Occipital lobe (tissue), 2 donors: ENCODE data around the gene C10orf67. TPM values are rescaled to one million over a fixed set of nuclear protein-coding genes. Genes with fewer than 3 reads are reported as not detected.
A peak's percentile ranks its signal among the peaks of the same experiment; 100 is the strongest.
"Not testable (repeated sequence)": the region's sequence is repeated elsewhere in the genome, so short reads cannot be mapped to it uniquely, and the experiment has no call there.

Experiments used
- DNase-seq: peaks from one replicate; lab custom pipeline; 2025; lab: John Stamatoyannopoulos, UW
- total RNA-seq: library from RNA; depleted of rRNA; stranded (reverse); fragments of >200 nt; gene quantifications from one replicate; pipeline ENCODE4 v1.2.3, GENCODE V29; 2014

C10orf67 gene
- total RNA-seq, 1 donor from 2014 or later, result 0.16 TPM

DNA sequence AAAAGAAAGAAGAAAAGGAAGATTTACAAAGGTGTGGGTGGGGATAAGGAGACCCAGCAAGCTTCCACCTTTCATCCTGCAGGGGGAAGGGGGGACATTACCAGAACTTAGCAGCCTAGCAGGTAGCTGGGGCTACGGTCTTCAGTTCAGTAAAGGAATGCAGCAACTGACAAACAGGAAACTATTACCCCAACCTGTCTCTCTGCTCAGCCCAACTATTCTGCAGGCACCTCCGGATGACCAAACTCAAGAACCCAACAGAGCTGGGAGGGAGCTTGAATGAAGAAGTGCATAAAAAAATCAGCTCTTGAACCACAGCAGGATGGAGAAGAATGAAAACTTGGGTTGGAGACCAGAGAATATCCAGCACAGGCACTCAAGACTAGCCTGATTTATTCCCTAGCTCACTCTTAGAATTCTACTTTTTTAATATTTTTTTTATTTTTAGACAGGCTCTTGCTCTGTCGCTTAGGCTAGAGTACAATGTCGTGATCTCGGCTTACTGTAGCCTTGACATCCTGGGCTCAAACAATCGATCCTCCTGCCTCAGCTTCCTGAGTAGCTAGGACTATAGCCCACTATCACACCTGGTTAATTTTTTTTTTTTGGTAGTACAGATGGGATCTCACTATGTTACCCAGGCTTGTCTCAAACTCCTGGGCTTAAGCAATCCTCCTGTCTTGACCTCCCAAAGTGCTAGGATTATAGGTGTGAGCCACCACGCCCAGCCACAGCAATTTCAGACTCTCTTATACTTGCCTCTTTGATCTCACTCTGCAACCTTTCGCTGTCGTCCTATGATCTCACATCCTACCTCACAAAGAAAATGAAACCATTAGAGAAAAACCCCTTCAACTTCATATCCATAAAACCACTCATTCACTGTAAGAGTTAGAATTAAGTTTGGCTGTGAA is 18.5 kb upstream of the C10orf67 start:
- no peak for DNase-seq

DNA sequence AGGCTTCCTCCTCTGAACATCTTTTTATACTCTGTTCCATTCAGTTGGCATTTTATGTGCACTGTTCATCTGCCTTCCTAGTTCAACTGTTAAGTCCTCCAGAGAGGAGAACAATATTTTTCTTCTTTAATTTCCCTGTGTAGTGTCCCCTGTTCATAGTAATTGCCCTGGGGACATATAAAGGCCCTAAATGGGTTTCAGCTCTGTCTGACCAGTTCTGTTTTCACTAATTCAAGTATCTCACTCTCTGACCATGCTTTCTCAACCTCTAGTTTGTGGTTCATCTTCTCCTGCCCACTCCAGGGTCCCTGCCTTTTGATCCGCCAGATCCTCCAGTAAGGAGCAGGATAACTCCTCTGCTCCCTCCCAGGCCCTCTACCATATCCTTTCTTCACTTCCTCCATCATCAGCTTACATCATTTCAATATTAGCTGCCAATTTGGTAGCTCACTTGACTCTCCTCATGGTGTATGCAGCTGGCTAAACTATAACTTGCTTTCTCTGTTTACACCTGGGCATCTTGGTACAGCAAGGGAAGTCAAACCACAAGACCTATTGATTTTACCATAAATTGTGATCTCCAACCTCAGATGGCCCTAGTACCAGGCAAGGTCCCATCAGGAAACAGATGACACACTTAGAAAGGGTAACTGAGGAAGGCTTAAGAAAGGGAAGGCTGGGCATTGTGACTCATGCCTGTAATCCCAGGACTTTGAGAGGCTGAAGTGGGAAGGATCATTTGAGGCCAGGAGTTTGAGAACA is 17.7 kb upstream of the C10orf67 start:
- DNase-seq, result no peak

DNA sequence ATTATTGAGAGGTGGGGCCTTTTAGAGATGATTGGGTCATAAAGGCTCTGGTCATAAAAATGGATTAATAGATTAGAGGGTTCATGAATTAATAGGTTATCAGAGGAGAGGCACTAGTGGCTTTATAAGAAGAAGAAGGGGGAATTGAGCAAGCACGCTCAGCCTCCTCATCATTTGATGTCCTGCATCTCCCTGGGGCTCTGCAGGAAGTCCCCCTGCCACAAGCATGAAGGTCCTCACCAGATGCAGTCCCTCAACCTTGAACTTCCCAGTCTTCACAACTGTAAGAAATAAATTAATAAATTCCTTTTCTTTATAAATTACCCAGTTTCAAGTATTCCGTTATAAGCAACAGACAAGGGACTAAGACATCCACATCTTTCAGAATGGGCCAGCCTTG is 17.1 kb upstream of the C10orf67 start:
- DNase-seq, result no peak

DNA sequence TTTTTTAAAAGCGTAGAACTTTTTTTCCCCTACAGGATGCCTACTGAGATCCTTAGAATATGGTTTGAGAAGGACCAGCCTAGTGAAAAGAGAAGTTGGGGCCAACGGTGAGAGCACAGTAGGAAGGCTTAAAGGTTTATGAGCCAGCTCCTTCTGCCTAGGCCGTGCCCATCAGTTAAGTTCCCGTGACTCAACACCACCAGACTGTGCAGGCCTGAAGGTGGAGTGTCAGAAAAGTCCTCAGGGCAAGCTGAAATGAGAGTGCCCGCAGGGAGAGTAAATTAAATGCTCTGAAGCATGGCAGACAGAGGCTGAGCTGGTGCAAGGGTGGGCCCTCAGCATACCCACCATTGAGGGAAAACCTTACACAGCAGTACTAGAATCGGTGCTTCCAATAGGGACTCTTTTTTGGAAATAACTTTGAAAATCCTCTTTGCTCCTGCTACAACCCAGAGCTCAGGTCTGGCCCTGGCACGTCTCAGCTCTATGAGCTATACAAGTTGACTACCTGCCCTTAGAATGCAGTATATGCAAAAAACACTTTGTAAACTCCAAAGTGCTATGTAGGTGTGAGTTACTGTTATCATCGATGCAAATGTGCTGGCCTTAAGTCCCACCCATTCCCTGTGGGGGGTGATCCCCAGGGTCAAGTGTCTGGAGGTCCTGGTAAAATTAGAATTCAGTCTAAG is 15.2 kb upstream of the C10orf67 start:
- no peak for DNase-seq

DNA sequence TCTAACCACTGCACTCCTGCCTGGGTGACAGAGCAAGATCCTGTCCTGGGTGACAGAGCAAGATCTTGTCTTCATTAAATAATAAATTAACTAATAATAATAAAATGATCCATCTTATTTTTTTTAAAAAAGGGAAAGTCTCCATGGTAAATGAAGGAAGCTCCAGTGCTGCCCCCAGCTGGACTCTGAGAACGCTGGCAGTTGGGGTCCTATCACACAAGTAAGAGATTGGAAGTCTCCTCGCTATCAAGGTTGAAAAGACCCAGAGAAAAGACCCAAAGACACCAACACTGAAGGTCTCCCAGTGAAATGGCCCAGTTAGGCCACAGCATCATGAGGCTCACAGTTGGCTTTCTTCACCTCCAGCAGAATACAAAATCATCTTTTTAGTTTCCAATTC is 13.8 kb upstream of the C10orf67 start:
- DNase-seq, result no peak

DNA sequence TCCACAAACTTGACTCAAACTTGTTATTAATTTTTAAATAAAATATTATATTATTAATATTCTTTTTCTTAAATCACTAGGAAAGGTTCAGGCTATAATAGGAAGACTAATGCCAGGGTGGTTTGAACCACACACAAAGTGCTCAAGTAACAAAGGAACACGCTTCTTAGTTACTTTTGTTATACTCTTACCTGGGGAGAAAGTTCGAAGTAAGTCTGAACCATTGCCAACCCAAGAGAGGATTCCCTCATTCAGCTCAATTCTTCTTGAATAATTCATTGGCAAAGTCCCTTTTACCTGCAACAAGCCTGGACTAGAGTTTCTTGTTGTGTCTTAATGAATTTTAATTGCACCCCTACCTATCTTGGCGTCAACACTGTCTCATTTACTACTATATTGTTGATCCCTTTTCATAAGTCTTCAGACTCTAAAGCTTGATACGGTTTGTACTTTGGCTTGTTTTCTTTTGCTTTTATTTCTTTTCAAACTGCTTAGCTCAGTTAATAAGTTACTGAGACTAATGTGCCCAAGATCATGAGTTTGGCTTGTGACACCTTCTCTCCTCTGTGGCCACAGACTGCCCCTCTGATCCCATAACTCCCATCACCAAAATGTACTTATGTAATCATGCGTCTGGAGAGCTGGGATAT is 10.2 kb upstream of the C10orf67 start:
- no peak for DNase-seq

DNA sequence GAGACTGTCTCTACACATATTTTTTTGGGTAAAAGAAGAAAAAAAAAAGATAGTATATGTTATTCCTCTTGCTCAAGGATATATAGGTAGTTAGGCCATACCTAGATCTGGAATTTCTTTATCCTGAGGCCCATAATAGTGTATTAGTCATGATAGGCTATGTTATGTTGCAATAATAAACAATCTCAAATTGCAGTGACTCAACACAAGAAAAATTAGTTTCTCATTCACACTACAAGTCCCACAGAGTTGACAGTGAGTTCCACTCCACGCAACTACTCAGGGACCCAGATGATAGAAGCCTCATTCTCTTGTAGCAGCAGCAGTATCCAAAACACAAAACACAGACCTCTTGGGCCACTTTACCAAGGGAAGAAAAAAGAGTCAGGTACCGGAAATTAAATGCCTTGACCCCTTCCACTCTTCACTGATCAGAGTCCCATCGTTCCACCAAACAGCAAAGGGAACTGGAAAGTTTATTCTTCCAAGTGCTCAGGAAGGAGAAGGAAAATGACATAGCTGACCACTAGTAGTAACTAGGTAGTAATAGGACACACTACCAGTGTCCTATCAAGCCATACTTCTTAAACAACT is 7.4 kb upstream of the C10orf67 start:
- DNase-seq, result no peak

DNA sequence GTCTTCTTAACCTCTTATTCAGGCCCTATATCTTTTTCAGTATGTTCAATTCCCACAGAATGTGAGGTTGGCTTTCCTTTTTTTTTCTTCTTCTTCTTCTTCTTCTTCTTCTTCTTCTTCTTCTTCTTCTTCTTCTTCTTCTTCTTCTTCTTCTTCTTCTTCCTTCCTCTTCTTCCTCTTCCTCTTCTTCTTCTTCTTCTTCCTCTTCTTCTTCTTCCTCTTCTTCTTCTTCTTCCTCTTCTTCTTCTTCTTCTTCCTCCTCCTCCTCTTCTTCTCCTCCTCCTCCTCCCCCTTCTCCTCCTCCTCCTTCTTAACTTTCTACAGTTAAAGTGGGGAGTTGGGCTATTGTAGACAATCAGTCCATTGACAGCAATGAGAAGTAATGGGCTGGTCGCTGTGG is 6.1 kb upstream of the C10orf67 start:
- DNase-seq, result not testable (repeated sequence)

DNA sequence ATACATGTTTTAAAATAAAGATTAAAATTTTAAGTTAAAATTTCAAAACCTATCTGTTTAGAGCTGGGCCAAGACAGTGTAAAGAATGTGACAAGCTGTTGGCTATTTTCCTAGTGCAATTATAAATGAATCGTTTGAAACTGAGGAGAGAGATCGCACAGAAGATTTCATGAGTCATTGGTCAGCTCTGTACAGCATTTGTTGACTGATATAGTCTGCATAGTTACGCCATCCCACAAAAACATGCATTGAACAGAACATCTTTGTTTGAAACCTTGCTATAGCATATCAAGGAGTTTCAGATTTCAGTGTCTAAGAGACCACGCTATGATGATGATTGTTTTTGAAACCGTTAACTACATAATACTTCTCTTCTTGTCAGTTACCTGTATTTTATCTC is 1.3 kb upstream of the C10orf67 start:
- no peak for DNase-seq

DNA sequence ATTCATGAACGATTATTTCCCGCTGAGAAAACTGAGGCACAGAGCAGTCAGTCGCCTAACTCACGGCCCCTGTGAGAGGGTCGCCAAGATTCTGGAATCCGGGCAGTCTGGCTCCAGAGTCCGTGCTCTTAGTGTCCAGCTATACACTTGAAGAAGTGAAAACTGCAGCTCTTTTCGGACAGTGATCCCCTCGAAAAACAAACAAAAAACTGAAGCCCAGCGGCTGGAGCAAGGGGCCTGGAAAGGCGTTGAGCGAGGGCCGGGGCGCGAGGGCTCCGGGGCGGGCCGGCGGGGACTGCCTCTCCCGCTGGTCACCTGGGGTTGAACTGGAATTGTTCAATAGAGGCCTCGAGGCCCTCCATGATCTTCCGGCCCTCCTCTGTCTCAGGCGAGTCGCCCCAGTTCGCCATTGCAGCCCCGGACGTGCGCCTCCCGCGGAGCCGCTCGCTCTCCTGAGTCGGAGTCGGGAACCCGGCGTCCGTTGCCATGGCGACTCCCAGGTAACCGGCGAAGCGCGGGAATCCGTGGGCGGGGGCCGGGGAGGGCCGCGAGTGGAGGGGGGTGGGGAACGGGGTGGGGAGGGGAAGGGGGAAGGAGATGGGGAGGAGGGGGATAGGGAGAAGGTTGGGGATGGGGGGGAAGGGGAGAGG is 881 bp downstream of the C10orf67 start:
- DNase-seq, result peak; percentile 53

DNA sequence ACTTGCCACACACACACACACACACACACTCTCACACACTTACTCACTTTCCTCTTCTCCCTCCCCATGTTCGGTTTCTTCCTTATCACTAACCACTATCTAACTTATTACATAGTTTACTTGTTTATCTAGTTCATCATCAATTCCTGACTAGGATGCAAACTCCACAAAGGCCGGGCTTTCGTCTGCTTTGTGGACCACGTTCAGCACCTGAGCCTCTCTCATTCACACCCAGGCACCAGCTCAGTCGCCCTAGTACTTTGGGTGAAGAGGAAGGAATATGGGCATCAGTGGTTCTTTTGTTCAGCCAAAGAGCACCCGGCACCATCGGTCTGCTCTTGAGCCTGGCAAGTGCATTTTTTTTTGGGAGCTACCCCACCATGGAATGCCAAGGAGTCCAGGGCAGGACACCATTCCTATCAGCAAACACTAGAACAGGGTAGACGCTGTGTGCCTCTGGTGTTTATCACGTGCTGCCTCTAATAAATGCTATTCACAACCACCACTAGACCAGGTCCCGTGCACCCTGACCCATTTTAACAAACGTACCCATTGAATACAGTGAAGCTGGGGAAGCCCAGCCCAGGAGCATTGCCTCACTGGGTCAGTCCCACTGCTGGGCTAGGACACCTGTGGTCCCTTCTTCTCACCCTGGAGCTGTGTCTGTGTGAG is 2.2 kb downstream of the C10orf67 start:
- DNase-seq, result no peak

DNA sequence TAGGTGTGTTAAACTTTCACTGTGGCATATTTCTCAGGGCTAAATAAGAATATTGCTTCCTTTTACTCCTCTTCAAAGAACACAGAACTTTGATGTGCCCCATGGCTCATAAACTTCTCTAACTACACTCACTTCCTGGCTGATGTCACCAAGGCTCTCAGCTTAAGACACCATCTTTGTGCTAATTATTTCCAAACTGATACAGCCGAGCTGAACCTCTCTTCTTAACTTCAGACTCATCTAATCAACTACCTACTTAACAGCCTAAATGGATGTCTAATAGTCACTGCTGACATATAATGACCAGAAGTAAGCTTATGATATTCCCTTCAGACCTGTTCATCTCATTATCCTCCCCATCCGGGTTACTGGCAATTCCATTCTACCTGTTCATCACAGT is 3.6 kb downstream of the C10orf67 start:
- DNase-seq, result no peak

DNA sequence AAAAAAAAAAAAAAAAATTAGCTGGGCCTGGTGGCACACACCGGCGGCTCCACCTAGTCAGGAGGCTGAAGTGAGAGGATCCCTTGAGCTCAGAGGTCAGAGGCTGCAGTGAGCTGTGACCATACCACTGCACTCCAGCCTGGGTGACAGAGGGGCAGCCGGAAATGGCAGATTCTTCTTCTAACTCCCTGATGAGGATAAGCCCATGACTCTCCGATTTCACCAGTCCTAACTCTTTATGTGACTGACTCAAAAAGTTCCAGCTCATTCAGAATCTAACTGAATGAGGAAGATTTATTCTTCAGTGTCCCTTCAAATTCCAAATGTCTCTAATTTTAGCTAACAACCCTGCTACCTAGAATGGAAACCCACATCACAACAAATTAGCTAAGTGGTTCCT is 4.2 kb downstream of the C10orf67 start:
- DNase-seq, result no peak

DNA sequence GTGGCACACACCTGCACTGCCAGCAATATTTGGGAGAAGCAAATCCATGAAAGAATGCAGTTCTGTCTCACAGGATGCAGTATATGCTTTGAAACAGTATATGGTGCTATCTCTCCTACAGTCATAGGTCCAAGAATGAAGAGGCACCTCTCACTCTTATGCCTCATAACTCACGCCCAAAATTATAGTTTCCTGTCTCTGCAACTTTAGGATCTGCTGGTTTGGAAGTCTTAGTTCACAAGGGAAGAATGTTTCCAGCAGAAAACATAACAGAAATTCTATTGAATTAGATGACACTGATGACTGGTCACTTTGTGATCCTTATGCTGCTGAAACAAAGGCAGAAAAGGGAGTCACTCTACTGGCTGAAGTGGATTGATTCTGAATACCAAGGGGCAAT is 5.7 kb downstream of the C10orf67 start:
- no peak for DNase-seq

DNA sequence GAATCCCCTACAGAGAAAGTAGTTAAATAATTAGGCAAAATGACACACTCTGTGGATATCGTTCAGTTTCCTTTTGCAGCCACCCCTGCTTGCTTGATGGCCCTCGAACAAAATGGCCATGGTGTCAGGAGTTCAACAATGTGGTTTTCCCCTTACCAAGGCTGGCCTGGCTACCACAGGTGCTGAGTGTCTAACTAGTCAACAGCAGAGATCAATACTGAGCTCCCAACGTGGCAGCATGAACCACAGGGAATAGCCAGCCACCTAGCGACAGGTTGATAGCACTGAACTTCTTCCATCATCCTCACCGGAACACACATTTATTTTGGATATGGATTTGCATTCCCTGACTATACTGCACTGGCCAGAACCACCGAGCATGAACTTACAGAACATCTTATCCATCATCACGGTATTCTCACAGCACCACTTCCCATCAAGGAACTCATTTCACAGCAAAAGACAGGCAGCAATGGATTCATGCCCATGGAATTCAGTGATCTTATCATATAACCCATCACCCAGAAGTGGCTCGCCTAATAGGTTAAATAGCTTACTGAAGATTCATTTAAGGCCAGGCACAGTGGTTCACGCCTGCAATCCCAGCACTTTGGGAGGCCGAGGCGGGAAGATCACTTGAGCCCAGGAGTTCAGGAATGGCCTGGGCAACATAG is 6.3 kb downstream of the C10orf67 start:
- no peak for DNase-seq

DNA sequence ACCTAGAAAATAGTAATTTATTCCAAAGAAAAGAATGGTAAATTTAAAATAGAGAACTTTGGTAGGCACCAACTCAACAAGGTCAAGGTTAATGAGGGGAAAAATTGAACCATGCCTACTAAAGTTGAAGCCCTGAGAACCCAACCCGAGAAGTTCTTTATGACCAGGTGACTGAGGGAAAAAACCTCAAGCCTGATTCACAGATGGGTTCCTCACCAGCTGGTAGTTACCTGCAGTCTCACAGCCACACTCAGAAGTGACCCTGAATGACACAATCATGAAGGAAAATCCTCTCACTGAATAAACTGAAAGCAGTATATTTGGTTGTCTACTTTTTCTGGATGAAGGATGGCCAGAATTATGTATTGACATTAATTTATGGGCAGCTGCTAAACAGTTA is 7.0 kb downstream of the C10orf67 start:
- no peak for DNase-seq

DNA sequence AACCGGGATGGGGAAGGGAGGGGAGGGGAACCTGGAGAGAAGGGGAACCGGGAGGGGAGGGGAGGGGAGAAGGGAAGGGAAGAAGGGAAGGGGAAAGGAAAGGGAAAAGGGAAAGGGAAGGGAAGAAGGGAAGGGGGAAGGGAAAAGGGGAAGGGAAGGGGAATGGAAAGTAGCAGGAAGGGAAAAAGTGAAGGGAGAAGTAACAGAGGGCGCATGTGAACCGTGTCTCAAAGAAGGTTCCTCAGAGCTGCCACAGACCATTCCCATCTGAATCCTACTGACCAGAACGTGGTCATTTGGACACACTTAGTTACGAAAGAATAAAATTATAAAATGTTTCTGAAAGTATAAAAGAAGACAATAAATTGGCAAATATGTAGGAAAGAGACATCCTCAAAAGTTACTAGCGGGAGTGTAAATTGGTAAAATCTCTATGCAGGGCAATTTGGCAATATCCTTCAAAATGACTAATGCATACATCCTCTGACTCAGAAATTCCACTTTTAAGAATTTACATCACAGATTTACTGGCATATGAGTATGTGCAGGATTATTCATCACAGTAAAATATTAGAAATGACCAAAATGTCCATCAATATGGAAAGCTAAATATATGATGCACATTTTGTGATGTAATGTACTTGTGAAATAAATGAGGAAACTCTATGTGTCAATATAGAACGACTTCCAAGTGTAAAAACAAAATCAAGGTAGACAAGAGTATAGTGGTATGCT is 12.9 kb downstream of the C10orf67 start:
- no peak for DNase-seq

DNA sequence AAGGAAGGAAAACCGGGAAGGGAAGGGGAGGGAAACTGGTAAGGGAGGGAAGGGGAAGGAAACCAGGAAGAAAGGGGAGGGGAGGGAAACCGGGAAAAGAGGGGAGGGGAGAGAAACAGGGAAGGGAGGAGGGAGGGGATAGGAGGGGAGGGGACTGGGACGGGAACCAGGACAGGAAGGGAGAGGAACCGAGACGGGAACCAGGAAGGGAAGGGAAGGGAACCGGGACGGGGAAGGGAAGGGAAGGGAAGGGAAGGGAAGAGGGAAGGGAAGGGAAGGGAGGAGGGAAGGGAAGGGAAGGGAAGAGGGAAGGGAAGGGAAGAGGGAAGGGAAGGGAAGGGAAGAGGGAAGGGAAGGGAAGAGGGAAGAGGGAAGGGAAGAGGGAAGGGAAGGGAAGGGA is 13.6 kb downstream of the C10orf67 start:
- no peak for DNase-seq
